ENCODE results near the gene FAS.

Gene FAS

DNA sequence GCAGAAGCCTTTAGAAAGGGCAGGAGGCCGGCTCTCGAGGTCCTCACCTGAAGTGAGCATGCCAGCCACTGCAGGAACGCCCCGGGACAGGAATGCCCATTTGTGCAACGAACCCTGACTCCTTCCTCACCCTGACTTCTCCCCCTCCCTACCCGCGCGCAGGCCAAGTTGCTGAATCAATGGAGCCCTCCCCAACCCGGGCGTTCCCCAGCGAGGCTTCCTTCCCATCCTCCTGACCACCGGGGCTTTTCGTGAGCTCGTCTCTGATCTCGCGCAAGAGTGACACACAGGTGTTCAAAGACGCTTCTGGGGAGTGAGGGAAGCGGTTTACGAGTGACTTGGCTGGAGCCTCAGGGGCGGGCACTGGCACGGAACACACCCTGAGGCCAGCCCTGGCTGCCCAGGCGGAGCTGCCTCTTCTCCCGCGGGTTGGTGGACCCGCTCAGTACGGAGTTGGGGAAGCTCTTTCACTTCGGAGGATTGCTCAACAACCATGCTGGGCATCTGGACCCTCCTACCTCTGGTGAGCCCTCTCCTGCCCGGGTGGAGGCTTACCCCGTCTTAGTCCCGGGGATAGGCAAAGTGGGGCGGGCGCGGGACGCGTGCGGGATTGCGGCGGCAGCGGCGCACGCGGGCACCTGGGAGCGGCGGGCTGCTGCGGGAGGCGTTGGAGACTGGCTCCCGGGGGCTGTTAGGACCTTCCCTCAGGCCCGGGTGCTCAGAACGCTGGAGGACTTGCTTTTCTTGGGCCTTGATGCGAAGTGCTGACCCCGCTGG lies at the start of gene FAS:
TSS of gene FAS (plus strand) at position 415 of the 777 bp plus-strand sequence. CDS start at position 494, 79 bp downstream.
- peak; percentile 85 for DNase-seq

DNA sequence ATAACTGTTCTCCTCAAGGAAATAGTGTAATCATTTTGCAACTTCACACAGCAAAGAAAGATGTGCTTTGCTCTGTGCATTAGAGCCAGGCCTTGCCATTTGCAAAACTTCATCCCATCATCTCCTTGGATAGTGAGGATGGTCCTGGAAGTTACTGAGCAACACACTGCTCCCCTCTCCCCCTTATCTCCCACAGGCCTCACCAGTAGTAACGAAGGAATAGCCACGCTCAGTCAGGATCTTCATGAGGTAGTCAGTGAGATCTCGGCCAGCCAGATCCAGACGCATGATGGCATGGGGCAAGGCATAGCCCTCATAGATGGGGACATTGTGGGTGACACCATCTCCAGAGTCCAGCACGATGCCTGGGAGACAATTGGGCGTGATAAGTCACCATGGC lies 49.6 kb upstream of the FAS start:
- no peak for DNase-seq

DNA sequence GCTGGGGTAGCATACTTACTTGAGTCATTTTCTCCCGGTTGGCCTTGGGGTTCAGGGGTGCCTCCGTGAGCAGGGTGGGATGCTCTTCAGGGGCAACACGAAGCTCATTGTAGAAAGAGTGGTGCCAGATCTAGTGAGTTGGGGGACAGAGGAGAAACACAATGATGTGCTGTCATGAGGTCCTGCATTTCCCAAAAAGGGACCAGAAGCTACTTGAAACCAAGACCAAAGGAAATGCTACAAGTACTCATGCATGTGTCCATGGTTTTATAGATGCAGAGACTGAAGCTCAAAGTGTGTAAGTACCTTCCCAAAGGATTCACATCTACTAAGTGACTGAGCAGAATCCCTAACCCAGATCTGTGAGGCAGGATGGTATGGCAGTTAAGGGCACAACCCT lies 46.8 kb upstream of the FAS start:
- no peak for DNase-seq

DNA sequence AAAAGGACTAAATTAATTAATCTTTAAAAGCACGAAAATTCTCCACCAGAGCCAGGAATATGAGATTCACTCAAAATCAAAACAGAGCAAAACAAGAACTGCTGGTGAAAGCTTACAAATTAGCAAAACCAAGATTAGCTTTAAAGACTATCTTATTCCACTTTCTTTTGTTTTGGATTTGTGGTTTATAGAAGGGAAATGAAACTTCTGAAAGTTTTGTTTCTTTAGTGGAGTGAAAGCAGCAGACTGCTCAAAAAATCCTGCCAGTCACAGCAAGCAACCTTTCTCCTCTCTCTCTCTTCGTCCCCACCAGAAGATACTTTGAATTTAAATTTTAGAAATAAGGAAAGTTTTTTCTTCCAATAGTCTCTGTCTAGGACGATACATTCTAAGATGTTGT lies 45.8 kb upstream of the FAS start:
- DNase-seq: no peak

DNA sequence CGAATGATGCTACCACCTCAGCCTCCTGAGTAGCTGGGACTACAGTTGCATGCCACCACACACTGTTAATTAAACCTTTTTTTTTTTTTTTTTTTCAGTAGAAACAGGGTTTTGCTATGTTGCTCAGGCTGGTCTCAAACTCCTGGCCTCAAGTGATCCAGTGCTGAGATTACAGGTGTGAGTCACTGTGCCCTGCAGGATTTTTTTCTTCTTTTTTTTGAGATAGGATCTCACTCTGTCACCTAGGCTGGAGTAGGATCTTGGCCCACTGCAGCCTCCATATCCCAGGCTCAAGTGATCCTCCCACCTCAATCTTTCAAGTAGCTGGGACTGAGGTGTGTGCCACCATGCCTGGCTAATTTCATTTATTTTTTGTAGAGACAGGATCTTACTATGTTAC lies 44.4 kb upstream of the FAS start:
- no peak for DNase-seq

DNA sequence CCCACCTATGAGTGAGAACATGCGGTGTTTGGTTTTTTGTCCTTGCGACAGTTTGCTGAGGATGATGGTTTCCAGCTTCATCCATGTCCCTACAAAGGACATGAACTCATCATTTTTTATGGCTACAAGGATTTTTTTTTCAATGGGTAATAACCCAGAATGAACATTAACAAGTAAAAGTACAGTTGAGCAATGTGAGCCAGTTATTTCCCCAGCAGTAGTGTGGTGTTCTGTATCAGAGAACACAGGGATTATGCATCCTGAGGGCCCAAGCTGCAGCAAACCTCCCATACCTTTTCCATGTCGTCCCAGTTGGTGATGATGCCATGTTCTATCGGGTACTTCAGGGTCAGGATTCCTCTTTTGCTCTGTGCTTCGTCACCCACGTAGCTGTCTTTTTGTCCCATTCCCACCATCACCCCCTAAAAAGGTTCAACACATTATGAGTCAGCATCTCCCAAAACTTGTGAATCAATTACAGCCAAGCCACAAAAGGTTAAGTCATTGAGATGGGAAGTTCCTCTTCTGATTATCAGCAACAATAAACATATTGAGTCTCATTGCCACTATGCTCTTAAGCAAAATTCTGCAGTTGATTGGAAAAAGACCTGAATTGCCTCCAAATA lies 43.5 kb upstream of the FAS start:
- DNase-seq: no peak

DNA sequence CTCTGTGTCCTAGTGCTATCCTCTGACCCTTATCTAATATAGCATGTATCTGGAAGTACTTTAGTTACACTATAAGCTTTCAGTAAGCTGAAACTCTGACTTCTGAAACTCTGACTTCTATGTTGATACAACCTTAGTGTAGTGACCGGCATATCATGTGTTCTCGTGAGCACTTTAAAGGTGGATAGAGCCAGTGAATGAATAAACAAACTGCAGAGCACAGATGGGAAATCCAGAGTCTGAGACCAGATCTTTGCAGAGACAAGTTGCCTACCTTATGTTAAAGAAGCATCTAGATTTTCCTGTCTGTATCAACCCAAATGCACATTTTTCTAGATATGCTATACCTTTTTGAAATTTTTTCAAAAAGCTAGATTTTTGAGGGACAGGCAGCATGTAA lies 41.5 kb upstream of the FAS start:
- no peak for DNase-seq

DNA sequence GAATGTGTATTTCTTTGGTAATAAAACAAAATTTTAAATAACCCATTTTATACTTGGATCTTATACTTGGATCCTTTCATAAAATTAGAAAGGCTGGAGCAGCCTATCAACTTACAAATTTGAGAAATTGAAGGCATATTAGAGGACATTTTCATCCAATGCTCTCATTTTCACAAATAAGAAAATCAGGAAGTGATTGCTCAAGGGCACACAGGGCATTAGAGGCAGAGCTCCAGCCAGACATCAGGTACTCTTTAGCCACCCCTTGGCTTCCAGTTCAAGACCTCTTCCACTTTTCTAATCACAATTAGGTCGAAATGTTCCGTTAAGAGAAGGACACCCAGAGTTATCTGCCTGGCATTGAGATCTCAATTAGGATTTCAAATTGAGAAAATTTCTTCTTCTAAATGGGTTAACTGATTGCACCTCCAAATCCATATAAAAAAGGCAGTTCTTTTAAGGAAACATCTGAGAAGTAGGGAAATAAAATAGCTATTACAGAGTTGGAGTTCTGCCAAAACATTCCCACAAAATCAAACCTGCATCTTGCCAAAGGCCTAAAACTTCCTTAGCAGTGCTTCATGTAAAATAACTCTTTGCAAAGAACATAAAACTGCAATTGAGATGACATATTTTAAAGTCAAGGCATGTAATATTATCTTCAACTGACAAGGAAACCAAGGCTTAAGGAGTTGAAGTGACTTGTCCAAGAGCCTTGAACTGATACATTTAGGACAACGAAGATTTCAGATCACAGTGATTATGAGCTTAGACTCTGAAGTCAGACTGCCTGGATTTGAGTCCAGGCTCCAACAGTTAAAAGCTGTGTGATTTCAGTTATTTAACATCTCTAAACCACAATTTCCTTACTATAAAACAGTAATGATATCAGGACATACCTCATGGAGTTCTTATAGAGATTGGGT lies 40.4 kb upstream of the FAS start:
- no peak for DNase-seq

DNA sequence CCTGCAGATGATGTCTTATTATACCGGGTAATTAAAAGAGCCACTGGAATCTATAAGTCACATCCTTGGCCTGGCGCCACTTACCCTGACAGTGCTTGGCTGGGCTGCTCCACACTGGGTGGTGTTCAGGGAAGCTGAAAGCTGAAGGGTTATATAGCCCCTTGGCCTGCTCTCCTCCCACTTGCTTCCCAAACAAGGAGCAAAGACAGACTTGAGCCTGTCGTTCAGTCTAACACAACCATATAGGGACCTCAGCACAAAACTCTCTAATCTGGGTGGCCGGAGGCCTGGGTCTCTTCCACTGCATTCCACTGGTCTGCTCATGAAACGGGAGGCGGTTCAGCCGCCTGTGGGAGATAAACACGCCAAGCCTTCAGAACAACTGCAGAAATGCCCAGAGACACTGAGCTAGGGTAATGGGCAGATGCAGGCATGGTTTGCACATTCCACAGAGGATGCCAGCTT lies 37.9 kb upstream of the FAS start, which contains the start of gene ACTA2:
TSS of gene ACTA2 (minus strand) at position 127 of the 465 bp plus-strand sequence. CDS start 3,843 bp downstream, outside the sequence.
- DNase-seq: no peak

DNA sequence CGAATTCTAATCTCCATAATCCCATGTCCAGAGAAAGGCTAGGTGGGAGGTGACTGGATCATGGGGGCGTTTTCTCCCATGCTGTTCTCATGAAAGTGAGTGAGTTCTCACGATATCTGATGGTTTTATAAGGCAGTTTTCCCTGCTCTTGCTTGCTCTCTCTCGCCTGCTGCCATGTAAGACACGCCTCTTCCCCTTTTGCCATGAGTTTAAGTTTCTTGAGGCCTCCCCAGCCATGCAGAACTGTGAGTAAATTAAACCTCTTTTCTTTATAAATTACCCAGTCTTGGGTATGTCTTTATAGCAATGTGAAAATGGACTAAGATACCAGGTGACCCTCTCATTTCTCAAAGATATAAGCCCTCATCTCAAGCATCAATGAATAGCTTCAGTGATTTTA lies 36.9 kb upstream of the FAS start:
- no peak for DNase-seq

DNA sequence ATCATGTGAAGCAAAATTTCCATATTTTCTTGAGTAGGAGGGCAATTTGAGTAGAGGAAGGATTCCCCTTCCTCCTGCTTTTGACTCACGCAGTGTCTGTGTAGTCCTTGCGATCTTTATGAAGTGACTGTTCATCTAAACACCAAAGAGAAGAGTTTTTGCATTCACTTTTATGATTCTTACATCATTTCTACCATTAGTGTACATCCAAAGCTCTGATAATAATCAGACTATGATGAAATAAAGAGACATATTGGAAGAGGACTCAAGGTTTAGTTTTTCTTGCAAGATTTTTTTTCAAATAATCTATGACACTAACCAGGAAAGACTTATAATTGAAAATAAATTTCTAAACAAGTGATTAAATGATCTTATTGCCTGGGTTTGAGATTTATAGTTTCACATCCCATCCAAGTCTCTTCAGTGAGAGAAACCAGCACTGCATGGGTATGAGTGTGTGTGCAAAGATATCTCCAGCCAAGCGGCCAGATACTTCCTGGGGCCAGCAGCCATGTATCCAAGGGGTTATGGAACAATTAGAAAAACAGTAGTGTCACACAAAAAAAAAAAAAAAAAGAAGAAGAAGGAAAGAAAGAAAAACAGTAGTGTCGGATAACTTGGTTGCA lies 36.0 kb upstream of the FAS start:
- DNase-seq: no peak

DNA sequence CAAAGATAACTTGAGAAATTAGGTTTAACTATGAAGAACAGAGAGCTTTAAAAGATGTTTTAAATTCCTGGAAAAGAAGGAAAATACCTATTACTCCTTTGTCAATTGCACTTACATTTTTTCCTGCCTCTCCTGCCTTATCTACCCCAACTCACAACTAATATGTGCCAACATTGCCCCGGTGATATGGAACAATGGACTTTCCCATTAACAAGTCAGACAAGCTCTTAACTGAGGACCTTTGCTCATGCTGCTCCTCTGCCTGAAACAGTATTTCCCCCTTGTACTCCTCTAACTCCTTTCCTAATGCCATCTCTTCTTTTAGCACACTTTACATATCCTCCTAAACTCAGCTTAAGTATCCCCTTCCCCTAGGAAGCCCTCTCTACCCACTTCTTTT lies 33.2 kb upstream of the FAS start:
- no peak for DNase-seq

DNA sequence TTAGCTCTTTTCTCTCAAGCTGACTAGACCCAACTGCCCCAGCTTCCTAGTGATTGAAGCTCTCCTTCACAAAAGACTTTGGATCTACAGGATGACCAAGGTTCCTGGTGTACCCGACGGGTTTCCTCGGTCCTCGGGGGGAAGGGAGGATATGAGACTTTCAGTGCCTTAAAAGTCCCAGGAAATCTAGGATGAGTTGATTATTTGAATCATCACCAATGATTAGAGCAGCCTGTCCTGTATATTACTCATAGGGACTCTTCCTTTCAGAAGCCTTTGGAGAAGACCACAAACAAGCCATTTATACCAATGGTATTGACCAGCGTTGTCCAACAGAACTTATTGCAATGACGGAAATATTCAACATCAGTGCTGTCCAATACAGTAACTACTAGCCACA lies 31.9 kb upstream of the FAS start:
- no peak for DNase-seq

DNA sequence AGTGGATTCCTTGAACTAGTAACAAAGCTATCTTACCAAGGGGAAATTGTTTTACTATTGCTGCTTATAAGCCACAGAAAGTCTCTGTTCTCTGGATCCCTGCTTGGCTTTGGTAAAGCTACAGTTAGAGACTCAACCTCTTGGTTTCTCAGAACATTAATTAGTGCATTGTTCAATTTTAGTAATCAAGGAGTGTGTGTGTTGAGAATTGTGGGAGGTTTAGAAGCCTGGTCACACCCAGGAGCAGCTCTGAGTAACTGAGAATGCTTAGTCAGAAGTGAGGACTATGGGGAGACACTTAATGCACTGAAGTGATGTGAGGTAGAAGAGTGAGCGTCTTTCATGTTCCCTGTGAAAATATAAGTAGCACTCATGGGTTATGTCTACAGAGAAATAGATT lies 29.8 kb upstream of the FAS start:
- DNase-seq: no peak

DNA sequence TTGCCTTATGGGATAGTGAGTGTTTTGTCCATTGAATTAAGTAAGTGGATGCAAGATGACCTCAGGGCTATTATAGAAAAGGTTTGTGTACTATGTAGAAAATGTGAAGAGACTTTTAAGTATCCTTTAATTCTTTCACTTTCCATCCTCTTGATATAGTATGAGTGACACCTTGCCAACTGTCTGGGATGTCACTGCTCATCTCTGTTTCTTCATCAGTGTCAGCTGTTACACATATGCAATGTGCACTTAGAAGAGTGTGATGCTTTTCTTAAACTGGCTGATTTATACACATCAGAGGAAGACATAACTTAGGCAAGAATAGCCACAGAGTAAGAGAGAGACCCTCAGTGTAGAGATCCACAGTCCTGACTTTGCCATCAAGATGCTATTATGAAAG lies 29.3 kb upstream of the FAS start:
- DNase-seq: no peak

DNA sequence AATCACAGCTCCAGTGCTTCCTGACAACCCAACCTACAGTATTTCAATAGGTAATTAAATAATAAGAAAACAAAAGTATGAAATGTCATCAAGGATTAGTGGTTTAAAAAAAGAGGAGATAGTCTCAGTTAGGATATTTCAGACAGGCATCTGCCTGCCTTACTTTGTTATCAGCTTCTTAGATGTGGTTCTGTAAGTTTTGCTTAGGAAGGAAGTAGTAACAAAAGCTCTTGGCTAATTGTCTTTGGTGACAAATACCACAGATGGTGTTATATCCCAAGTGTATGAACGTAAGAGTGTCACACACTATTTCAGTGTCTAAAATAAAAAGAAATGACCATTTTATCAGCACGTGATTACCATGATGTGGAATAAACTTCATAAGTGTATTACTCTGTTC lies 28.3 kb upstream of the FAS start:
- DNase-seq: no peak

DNA sequence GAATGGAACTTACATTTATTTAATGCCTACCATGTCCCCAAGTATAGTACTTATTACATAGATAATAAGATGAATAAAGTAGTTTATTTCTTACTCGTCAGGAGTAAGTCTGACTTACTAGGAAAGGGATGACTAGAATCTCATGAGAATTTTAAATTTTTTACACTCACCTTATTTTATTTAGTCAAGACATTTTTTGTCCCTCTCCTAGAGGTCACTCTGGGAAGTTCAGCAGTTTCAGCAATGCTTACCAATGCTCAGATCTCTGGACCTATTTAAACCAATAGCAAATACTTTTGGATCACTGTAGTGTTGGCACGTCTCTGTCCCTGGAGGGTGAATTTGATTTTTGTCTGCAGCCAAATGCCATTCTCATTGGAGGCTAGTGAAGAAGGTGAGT lies 27.3 kb upstream of the FAS start:
- DNase-seq: no peak

DNA sequence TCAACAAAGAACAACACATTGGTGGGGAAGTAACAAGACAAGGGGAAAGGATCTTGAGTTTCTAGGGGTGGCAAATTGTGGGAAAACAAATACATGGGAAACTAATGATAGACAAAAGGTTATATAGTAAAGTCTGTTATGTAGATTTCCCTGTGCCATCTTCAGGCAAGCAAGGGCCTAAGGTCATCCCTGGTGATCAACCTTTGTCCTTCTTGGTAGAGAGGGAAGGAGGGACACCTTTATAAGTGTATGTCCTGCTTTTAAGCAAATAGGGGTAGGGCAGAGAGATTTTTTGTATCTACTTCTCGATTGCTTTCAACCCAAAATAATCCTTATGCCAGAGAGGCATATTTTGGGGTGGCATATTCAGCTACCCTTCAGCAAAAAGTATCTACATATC lies 26.2 kb upstream of the FAS start:
- DNase-seq: no peak

DNA sequence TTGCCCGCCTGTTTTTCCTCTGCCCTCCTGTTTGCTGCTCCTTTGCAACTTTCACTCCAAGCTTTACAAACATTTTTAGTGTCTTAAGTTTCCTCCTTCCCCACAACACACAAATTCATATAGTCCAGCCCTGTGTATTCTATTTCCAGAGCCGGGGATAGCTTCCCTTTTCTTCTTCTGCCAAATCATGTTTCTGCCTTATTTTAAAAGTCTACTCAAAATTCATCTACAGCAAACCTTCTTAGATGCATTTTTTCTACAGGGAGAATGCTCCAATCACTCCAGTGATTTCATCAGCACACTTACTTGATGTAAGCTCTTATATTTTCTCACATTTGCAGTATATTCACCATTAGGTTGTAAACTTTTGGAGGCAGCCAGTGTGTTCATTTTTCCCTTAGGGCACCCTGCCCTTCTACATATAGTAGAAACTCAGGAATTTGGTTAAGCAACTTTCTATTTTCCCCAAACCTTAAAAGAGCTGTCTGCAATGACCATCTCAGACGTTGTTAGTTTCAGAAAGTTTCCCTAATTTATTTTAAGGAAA lies 25.7 kb upstream of the FAS start:
- no peak for DNase-seq

DNA sequence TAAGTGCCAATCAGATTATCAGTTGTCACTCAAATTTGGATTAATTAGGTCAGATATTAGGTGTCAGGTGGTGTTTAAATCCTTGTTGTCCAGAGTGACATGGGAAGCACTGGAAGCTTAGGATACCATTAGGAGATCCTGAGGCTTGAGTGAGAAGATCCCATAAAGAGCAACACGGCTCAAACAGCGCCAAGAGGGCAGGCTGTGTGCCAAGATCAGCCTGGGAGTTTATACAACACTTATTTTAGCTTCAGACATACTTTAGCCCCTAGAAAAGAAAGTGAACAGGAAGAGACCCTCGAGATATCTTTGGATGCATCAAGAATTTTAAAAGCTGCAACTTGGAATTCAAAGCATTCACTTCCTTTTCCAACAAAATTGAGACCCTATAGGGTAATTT lies 23.8 kb upstream of the FAS start:
- DNase-seq: no peak

DNA sequence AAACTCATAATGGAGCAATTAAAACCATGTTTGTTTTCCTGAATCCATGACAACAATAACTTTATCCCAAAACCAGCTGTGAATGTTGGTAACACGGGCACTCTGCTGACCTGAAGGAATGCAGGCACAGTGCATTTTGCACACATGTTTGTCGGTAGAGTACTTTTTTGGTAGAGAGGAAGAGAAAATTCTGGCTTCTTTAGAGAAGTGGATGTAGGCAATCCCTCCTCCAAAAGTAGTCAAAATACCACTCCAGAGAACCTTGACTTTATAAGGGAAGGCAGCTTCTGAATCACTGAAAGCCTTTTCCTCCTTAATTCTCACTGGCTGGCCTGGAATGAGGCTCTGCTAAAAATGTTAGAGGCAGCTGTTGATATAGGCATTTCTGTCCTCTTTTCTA lies 22.2 kb upstream of the FAS start:
- DNase-seq: no peak

DNA sequence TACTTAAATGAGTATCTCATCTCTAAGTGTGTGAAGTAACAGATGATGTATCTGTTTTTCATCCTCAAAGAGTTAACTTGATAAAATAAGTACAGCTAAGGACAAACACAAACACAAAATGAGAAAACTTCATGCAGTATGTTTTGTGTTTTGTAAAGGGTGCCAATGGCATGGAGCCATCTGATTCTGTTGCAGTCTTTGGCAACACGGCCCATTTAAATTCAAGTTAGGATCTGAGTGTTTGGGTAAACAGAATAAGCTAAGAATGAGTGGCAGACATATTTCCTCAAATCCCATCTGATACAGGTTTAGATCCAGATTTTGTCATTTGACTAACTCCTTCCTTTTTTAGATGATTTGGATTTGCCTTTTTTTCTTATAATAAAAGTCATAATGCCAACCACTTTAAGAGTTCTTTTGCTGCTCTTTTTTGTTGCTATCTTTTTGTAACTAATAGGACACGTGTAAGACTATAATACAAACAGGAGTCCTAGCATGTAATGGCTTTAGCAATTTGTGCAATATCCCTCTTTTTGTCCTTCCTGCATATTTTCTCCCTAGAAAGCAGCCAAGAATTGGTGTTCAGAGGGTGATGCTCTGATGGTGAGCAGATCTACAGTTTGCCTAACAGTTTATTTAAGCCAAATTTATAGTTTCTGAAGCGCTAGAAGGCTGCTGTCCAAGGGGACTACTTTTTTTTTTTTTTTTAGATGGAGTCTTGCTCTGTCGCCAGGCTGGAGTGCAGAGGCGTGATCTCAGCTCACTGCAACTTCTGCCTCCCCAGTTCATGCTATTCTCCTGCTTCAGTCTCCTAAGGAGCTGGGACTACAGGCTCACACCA lies 19.2 kb upstream of the FAS start:
- no peak for DNase-seq
